NK-92 (cell line): ENCODE measurements around the gene LYPLA2.

Experiments used
- DNase-seq: peaks from one replicate; lab custom pipeline; 2025; ENCODE audit not compliant: unreplicated experiment; lab: John Stamatoyannopoulos, UW

The LYPLA2 gene

GRCh38 chr1:23790696-23791515, at the start of gene LYPLA2:
TSS of gene LYPLA2 (plus strand) at chr1:23791145. CDS start at chr1:23792683, 1,538 bp downstream.
- no peak for DNase-seq

GRCh38 chr1:23741609-23742008, 49.3 kb upstream of the LYPLA2 start:
- DNase-seq, result no peak

GRCh38 chr1:23742670-23743286, 48.2 kb upstream of the LYPLA2 start:
- no peak for DNase-seq

GRCh38 chr1:23743287-23744152, 47.4 kb upstream of the LYPLA2 start, which contains the start of gene ELOA:
TSS of gene ELOA (plus strand) at chr1:23743471. CDS start at chr1:23743504, 33 bp downstream.
- DNase-seq, result no peak

- no peak for DNase-seq
Measured at GRCh38 chr1:23745515-23745914, 45.4 kb upstream of the LYPLA2 start.

- no peak for DNase-seq
Measured at GRCh38 chr1:23748016-23748415, 42.9 kb upstream of the LYPLA2 start.

- no peak for DNase-seq
Measured at GRCh38 chr1:23751050-23751814, 39.7 kb upstream of the LYPLA2 start.

GRCh38 chr1:23751815-23752200, 39.1 kb upstream of the LYPLA2 start:
- DNase-seq, result no peak

GRCh38 chr1:23752909-23753308, 38.0 kb upstream of the LYPLA2 start:
- no peak for DNase-seq

- no peak for DNase-seq
Measured at GRCh38 chr1:23756676-23757075, 34.3 kb upstream of the LYPLA2 start.

GRCh38 chr1:23757812-23758211, 33.1 kb upstream of the LYPLA2 start:
- DNase-seq, result no peak

GRCh38 chr1:23759277-23759676, 31.7 kb upstream of the LYPLA2 start:
- no peak for DNase-seq

- no peak for DNase-seq
Measured at GRCh38 chr1:23763041-23763577, 27.8 kb upstream of the LYPLA2 start.

- DNase-seq, result no peak
Measured at GRCh38 chr1:23768733-23769132, 22.2 kb upstream of the LYPLA2 start.

GRCh38 chr1:23772049-23772853, 18.7 kb upstream of the LYPLA2 start:
- DNase-seq, result peak; percentile 31

GRCh38 chr1:23772854-23773242, 18.1 kb upstream of the LYPLA2 start:
- no peak for DNase-seq

GRCh38 chr1:23774174-23774880, 16.6 kb upstream of the LYPLA2 start:
- DNase-seq, result no peak

- no peak for DNase-seq
Measured at GRCh38 chr1:23776217-23776616, 14.7 kb upstream of the LYPLA2 start.
